PC-3 (cell line): ENCODE results near the gene PSMB7.

Experiments
- CTCF ChIP-seq: fragments of 300-600 bp; sonication (generic); conservative IDR thresholded peaks from 2 replicates; pipeline ENCODE4 v1.5.1; 2017; ENCODE audit warnings: antibody characterized with exemption, low read depth, mild to moderate bottlenecking, low read length
- EZH2 ChIP-seq: fragments of 300-600 bp; sonication (generic); IDR thresholded peaks from one replicate; pipeline ENCODE4 v1.6.1; 2017; ENCODE audit warnings: antibody characterized with exemption, mild to moderate bottlenecking, low read length; ENCODE audit not compliant: unreplicated experiment

- TF ChIP-seq CTCF (no peak), EZH2 (no peak)
Measured at GRCh38 chr9:124355941-124356744, 59.1 kb downstream of the PSMB7 start.
